ENCODE results near the gene MAP3K19.

- TF ChIP-seq POLR2AphosphoS5 (IDR thresholded peaks at IDR 0.05; ENCODE audit: low read length) (no peak), CTCF (IDR thresholded peaks at IDR 0.05 in 2 of 3, conservative IDR thresholded peaks at IDR 0.05 in 1 of 3; ENCODE audit: control insufficient read depth in 2 of 3, extremely low read depth in 1 of 3, insufficient read depth in 1 of 3, low read depth in 3 of 3, low read length in 3 of 3) (no peak), EZH2 (IDR thresholded peaks at IDR 0.05; ENCODE audit: borderline replicate concordance, control insufficient read depth, low read depth, low read length) (no peak), FOXM1 (IDR thresholded peaks at IDR 0.05; ENCODE audit: low read depth, low read length) (no peak)
These were observed 35.6 kb downstream of the MAP3K19 start for GRCh38 chr2:135011633-135012032.

Measured in GM12878 (cell line).